Activated CD8-positive, alpha-beta T cell treated with anti-CD3 and anti-CD28 coated beads for 36 hours (primary cell): ENCODE results near the gene AOC3. TPM values are rescaled to one million over a fixed set of nuclear protein-coding genes. Genes with fewer than 3 reads are reported as not detected.
"Not testable (repeated sequence)": the region's sequence is repeated elsewhere in the genome, so short reads cannot be mapped to it uniquely, and the experiment has no call there.

Experiments used
- ATAC-seq: fragments of 200-7000 bp; cut with Tn5 transposase; one replicate; pipeline ENCODE4 v1.10.0; 2021; ENCODE audit warnings: mild to moderate bottlenecking, moderate library complexity
- CTCF ChIA-PET: fragments of 350-600 bp; sonication (Branson Sonifier 250); formaldehyde crosslinking; loops from one replicate; lab custom pipeline; 2021; ENCODE audit warnings: antibody characterized with exemption; lab: Charles Lee
- POLR2A ChIA-PET: fragments of 350-600 bp; sonication (Branson Sonifier 250); formaldehyde crosslinking; loops from one replicate; lab custom pipeline; 2021; ENCODE audit warnings: antibody characterized with exemption; lab: Charles Lee
- DNase-seq: peaks from one replicate; pipeline ENCODE4 v3.0.0-alpha.2; 2020
- H3K27ac Mint-ChIP-seq: one replicate; pipeline ENCODE4 v1.8.0; 2021; ENCODE audit warnings: mild to moderate bottlenecking, mixed read lengths
- H3K27me3 Mint-ChIP-seq: one replicate; pipeline ENCODE4 v1.8.0; 2021; ENCODE audit warnings: mixed read lengths
- H3K36me3 Mint-ChIP-seq: one replicate; pipeline ENCODE4 v1.8.0; 2021; ENCODE audit warnings: low read depth, mixed read lengths
- H3K4me1 Mint-ChIP-seq: one replicate; pipeline ENCODE4 v1.8.0; 2021; ENCODE audit warnings: low read depth, mixed read lengths
- H3K4me3 Mint-ChIP-seq: one replicate; pipeline ENCODE4 v1.8.0; 2021; ENCODE audit warnings: mild to moderate bottlenecking, moderate library complexity, mixed read lengths
- H3K9me3 Mint-ChIP-seq: one replicate; pipeline ENCODE4 v1.8.0; 2021; ENCODE audit warnings: mixed read lengths
- CTCF ChIP-seq: fragments of 200-600 bp; IDR thresholded peaks from one replicate; pipeline ENCODE4 v1.8.0; 2022; ENCODE audit warnings: antibody characterized with exemption, mild to moderate bottlenecking
- intact Hi-C: fragments of 100-400 bp; cut with micrococcal nuclease; formaldehyde crosslinking; loops from one replicate; pipeline ENCODE4 v1.10.0; 2022
- total RNA-seq, 2 experiments: library from RNA; stranded (reverse); gene quantifications; one replicate each; pipeline ENCODE4 v1.2.3, GENCODE V29; 2021

Gene AOC3
- total RNA-seq, 2 experiments from 2014 or later, result 2.0 to 2.9 TPM

- no peak for ATAC-seq
- Mint-ChIP-seq H3K4me3 (no peak overlapping the region), H3K27ac (no peak overlapping the region), H3K27me3 (peaks cover 6% of the 10 kb centered on the region), H3K9me3 (peaks cover 2% of the 10 kb centered on the region), H3K4me1 (no peaks in the 10 kb centered on the region), H3K36me3 (no peaks in the 10 kb centered on the region)
- no peak for DNase-seq
- intact Hi-C loops, result no loop called here
- ChIA-PET POLR2A (no interaction called here), CTCF (no interaction called here)
- TF ChIP-seq CTCF, result no peak
Observed at GRCh38 chr17:42871647-42872046, 20.6 kb downstream of the AOC3 start.

- H3K4me3 Mint-ChIP-seq, result no peak overlapping the region
- no peak for ATAC-seq
Observed at GRCh38 chr17:42872251-42872965, 21.4 kb downstream of the AOC3 start.

DNA sequence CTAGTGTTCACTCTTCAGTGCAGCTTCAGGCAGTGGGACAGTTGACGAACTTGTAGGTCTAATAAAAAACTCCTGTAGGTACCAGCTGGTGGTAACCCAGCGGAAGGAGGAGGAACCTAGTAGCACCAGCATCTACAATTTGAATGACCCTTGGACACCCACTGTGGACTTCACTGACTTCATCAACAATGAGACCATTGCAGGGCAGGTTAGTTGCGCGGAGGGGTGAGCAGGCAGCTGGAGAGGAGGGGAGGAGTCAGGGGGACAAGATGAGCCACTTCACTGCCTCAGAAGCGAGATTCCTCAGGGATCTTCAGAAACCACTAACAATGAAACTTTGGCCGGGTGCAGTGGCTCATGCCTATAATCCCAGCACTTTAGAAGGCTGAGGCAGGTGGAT is 22.3 kb downstream of the AOC3 start:
- intact Hi-C loops, result no loop called here
- DNase-seq (no peak), ATAC-seq (no peak)
- Mint-ChIP-seq H3K36me3 (no peaks in the 10 kb centered on the region), H3K27ac (no peak overlapping the region), H3K4me3 (no peak overlapping the region), H3K9me3 (peaks cover 2% of the 10 kb centered on the region), H3K4me1 (no peaks in the 10 kb centered on the region), H3K27me3 (peaks cover 9% of the 10 kb centered on the region)
- CTCF ChIA-PET, result no interaction called here
- POLR2A ChIA-PET, result interaction anchor here (0.6 kb wide), 1 partner anchor 56 kb away, joined by 3 read pairs; no protein-coding TSS in a partner anchor
- TF ChIP-seq CTCF, result no peak

More at GRCh38 chr17:42872251-42872965, 21.4 kb downstream of the AOC3 start:
- H3K27ac Mint-ChIP-seq, result no peak overlapping the region
- ChIA-PET POLR2A (no interaction called here), CTCF (no interaction called here)
- peaks cover 9% of the 10 kb centered on the region for H3K27me3 Mint-ChIP-seq
- H3K4me1 Mint-ChIP-seq, result no peaks in the 10 kb centered on the region
- intact Hi-C loops, result no loop called here
- DNase-seq, result no peak
- no peaks in the 10 kb centered on the region for H3K36me3 Mint-ChIP-seq
- no peak for TF ChIP-seq CTCF
- H3K9me3 Mint-ChIP-seq, result peaks cover 2% of the 10 kb centered on the region

- DNase-seq, intact Hi-C loops, ATAC-seq, H3K9me3 Mint-ChIP-seq, H3K36me3 Mint-ChIP-seq, CTCF ChIA-PET, H3K27me3 Mint-ChIP-seq, H3K27ac Mint-ChIP-seq, H3K4me1 Mint-ChIP-seq, POLR2A ChIA-PET, H3K4me3 Mint-ChIP-seq: not testable (repeated sequence)
Observed at GRCh38 chr17:42873932-42874695, 23.1 kb downstream of the AOC3 start.

DNA sequence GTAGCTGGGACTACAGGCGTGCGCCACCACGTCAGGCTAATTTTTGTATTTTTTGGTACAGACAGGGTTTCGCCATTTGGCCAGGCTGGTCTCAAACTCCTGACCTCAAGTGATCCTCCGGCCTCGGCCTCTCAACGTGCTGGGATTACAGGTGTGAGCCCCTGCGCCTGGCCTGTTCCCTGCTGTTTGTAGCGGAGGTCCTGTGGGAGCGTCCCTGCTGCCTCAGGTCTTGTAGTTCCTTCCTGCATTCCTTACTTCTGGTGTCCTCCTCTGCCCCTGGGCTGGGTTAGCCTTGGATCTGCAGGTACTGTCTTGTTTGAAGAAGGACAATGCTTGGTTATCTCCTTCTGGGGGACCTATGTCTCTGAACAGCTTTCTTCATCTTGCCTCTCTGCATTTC is 26.0 kb downstream of the AOC3 start:
- intact Hi-C loops, result no loop called here
- no peak overlapping the region for H3K27ac Mint-ChIP-seq
- H3K27me3 Mint-ChIP-seq, result peaks cover 9% of the 10 kb centered on the region
- ChIA-PET POLR2A (no interaction called here), CTCF (no interaction called here)
- no peaks in the 10 kb centered on the region for H3K9me3 Mint-ChIP-seq
- DNase-seq (no peak), ATAC-seq (no peak)
- no peak for TF ChIP-seq CTCF
- H3K36me3 Mint-ChIP-seq, result no peaks in the 10 kb centered on the region
- H3K4me3 Mint-ChIP-seq, result no peak overlapping the region
- H3K4me1 Mint-ChIP-seq, result no peaks in the 10 kb centered on the region
